ENCODE measurements around the gene SLC25A36. TPM values are rescaled to one million over a fixed set of nuclear protein-coding genes. Genes with fewer than 3 reads are reported as not detected.

Gene SLC25A36, protein sequence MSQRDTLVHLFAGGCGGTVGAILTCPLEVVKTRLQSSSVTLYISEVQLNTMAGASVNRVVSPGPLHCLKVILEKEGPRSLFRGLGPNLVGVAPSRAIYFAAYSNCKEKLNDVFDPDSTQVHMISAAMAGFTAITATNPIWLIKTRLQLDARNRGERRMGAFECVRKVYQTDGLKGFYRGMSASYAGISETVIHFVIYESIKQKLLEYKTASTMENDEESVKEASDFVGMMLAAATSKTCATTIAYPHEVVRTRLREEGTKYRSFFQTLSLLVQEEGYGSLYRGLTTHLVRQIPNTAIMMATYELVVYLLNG
- 13.7 to 21.4 TPM (median 19.8 TPM) in 5 replicates for total RNA-seq (2022; extraction: Qiagen RNA extraction; ENCODE audit: low read depth)

DNA sequence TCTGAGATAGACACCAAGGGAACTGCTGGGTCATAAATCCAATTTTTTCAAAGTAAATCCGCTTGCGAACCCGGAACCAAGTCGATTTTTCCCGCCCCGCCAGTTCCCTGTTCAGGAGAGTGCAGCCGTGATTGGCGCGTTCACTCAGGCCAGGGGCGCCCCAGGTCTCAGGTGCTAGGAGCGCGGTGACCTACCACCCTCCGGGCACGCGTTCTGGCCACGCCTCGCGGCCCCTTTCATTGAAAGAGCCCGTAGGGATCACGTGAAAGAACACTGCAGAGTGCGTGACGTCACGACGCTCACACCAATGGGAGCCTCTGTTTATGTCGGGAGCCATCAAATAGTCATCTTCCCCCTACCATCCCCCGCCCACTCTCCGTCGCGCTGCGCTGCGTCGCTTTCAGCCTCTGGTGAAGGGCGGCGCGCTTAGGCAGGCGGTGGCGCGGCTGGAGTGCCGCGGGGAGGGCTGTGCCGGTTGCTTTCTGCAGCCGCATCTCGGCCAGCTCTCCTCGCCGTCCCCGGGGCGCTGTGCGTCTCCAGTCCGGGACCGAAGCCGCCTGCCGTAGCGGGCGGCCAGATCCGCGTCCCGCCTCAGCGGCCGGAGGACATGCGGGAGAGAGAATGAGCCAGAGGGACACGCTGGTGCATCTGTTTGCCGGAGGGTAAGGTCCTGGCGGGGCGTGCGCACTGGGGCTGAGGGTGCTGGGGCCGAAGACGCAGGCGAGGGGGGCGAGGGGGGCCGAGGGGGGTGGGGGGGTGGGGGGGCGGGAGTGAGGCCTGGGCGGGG lies at the start of gene SLC25A36:
TSS of gene SLC25A36 (plus strand) at position 403 of the 787 bp plus-strand sequence. CDS start at position 622, 219 bp downstream.

Other genes starting within 250 kb of the SLC25A36 start
- gene SPSB4, start 109.5 kb downstream of the SLC25A36 start, total RNA-seq (2022; extraction: Qiagen RNA extraction; ENCODE audit: low read depth) = 0.06 to 0.15 TPM (median 0.13 TPM) in 5 replicates